Skeletal muscle satellite cell (primary cell): ENCODE results near the gene NSUN5. TPM values are rescaled to one million over a fixed set of nuclear protein-coding genes. Genes with fewer than 3 reads are reported as not detected.

Experiments
- H3K27me3 ChIP-seq: 2 replicates; pipeline ENCODE4 v1.7.0; 2013; ENCODE audit warnings: low read length; ENCODE audit not compliant: control insufficient read depth, insufficient read depth
- H3K36me3 ChIP-seq: 2 replicates; pipeline ENCODE4 v1.7.0; 2013; ENCODE audit warnings: mild to moderate bottlenecking, control low read depth, low read length; ENCODE audit not compliant: insufficient read depth
- H3K4me1 ChIP-seq: 2 replicates; pipeline ENCODE4 v1.7.0; 2013; ENCODE audit warnings: low read length; ENCODE audit not compliant: control insufficient read depth, insufficient read depth
- H3K4me2 ChIP-seq: 2 replicates; pipeline ENCODE4 v1.7.0; 2013; ENCODE audit warnings: mild to moderate bottlenecking, low read length
- H3K4me3 ChIP-seq: 2 replicates; pipeline ENCODE4 v1.7.0; 2013; ENCODE audit warnings: low read length
- H3K9ac ChIP-seq: 2 replicates; pipeline ENCODE4 v1.7.0; 2013; ENCODE audit warnings: mild to moderate bottlenecking, low read depth, low read length, moderate library complexity
- H3K9me3 ChIP-seq: replicated peaks from 2 replicates; pipeline ENCODE4 v1.7.0; 2013; ENCODE audit warnings: mild to moderate bottlenecking, control low read depth, low read length
- total RNA-seq: library from RNA; depleted of rRNA; stranded (reverse); fragments of >200 nt; gene quantifications from 2 replicates; pipeline ENCODE4 v1.2.3, GENCODE V29; 2012; rRNA removed

Gene NSUN5
- 22.3 and 24.9 TPM in 2 replicates for total RNA-seq

GRCh38 chr7:73308665-73309214, at the start of gene NSUN5:
NSUN5 (minus strand) TSS chr7:73308826; CDS start chr7:73308790, 36 bp downstream.
- Histone ChIP-seq H3K27me3 (no peaks in the 10 kb centered on the region), H3K9ac (peak within 1 kb of the TSS; percentile 74), H3K36me3 (peaks cover 13% of the 10 kb centered on the region), H3K4me3 (peak within 1 kb of the TSS; percentile 85), H3K4me1 (peaks cover 6% of the 10 kb centered on the region), H3K4me2 (peak within 1 kb of the TSS; percentile 97), H3K9me3 (no peaks in the 10 kb centered on the region)

GRCh38 chr7:73356159-73356558, 47.5 kb upstream of the NSUN5 start:
- H3K9ac ChIP-seq: no peak overlapping the region
- peaks cover 13% of the 10 kb centered on the region for H3K4me1 ChIP-seq
- H3K9me3 ChIP-seq: no peaks in the 10 kb centered on the region
- no peak overlapping the region for H3K4me2 ChIP-seq
- no peaks in the 10 kb centered on the region for H3K36me3 ChIP-seq
- H3K4me3 ChIP-seq: no peak overlapping the region
- peaks cover 26% of the 10 kb centered on the region for H3K27me3 ChIP-seq

GRCh38 chr7:73354821-73355220, 46.2 kb upstream of the NSUN5 start:
- Histone ChIP-seq H3K9me3 (no peaks in the 10 kb centered on the region), H3K36me3 (no peaks in the 10 kb centered on the region), H3K27me3 (peaks cover 26% of the 10 kb centered on the region), H3K4me3 (no peak overlapping the region), H3K4me2 (no peak overlapping the region), H3K9ac (no peak overlapping the region), H3K4me1 (peaks cover 13% of the 10 kb centered on the region)

GRCh38 chr7:73354196-73354595, 45.6 kb upstream of the NSUN5 start:
- no peaks in the 10 kb centered on the region for H3K9me3 ChIP-seq
- peaks cover 26% of the 10 kb centered on the region for H3K27me3 ChIP-seq
- H3K36me3 ChIP-seq: no peaks in the 10 kb centered on the region

GRCh38 chr7:73353243-73353642, 44.6 kb upstream of the NSUN5 start:
- Histone ChIP-seq H3K36me3 (no peaks in the 10 kb centered on the region), H3K4me2 (no peak overlapping the region), H3K9me3 (no peaks in the 10 kb centered on the region), H3K27me3 (peaks cover 30% of the 10 kb centered on the region), H3K9ac (no peak overlapping the region), H3K4me1 (peaks cover 8% of the 10 kb centered on the region), H3K4me3 (no peak overlapping the region)

More at GRCh38 chr7:73354196-73354595, 45.6 kb upstream of the NSUN5 start:
- Histone ChIP-seq H3K4me3 (no peak overlapping the region), H3K4me1 (peaks cover 13% of the 10 kb centered on the region), H3K9ac (no peak overlapping the region), H3K4me2 (no peak overlapping the region)

GRCh38 chr7:73352784-73353183, 44.2 kb upstream of the NSUN5 start:
- Histone ChIP-seq H3K36me3 (no peaks in the 10 kb centered on the region), H3K9ac (no peak overlapping the region), H3K4me3 (no peak overlapping the region), H3K27me3 (peaks cover 33% of the 10 kb centered on the region), H3K9me3 (no peaks in the 10 kb centered on the region), H3K4me2 (no peak overlapping the region), H3K4me1 (peaks cover 4% of the 10 kb centered on the region)

GRCh38 chr7:73351447-73352167, 43.0 kb upstream of the NSUN5 start:
- Histone ChIP-seq H3K4me3 (no peak overlapping the region), H3K9me3 (no peaks in the 10 kb centered on the region), H3K27me3 (peaks cover 38% of the 10 kb centered on the region), H3K4me1 (no peaks in the 10 kb centered on the region), H3K36me3 (no peaks in the 10 kb centered on the region), H3K9ac (no peak overlapping the region), H3K4me2 (no peak overlapping the region)

GRCh38 chr7:73350306-73351068, 41.9 kb upstream of the NSUN5 start:
- Histone ChIP-seq H3K4me1 (no peaks in the 10 kb centered on the region), H3K4me2 (no peak overlapping the region), H3K4me3 (no peak overlapping the region), H3K9me3 (no peaks in the 10 kb centered on the region), H3K36me3 (no peaks in the 10 kb centered on the region), H3K27me3 (peaks cover 44% of the 10 kb centered on the region), H3K9ac (no peak overlapping the region)

- Histone ChIP-seq H3K4me3 (no peak overlapping the region), H3K9me3 (no peaks in the 10 kb centered on the region), H3K4me2 (no peak overlapping the region), H3K4me1 (no peaks in the 10 kb centered on the region), H3K36me3 (no peaks in the 10 kb centered on the region), H3K27me3 (peaks cover 37% of the 10 kb centered on the region), H3K9ac (no peak overlapping the region)
Observed at GRCh38 chr7:73349763-73350162, 41.1 kb upstream of the NSUN5 start.

- Histone ChIP-seq H3K4me2 (no peak overlapping the region), H3K9me3 (no peaks in the 10 kb centered on the region), H3K4me3 (no peak overlapping the region), H3K27me3 (peaks cover 26% of the 10 kb centered on the region), H3K4me1 (peaks cover 6% of the 10 kb centered on the region), H3K36me3 (no peaks in the 10 kb centered on the region), H3K9ac (no peak overlapping the region)
Observed at GRCh38 chr7:73345951-73346350, 37.3 kb upstream of the NSUN5 start.

GRCh38 chr7:73345538-73345937, 36.9 kb upstream of the NSUN5 start:
- no peak overlapping the region for H3K9ac ChIP-seq
- H3K36me3 ChIP-seq: no peaks in the 10 kb centered on the region
- no peak overlapping the region for H3K4me2 ChIP-seq
- no peak overlapping the region for H3K4me3 ChIP-seq
- H3K9me3 ChIP-seq: no peaks in the 10 kb centered on the region
- H3K27me3 ChIP-seq: peaks cover 27% of the 10 kb centered on the region
- peaks cover 6% of the 10 kb centered on the region for H3K4me1 ChIP-seq
